Sciatic nerve (tissue), 2 donors: ENCODE data around the gene UBA7. TPM values are rescaled to one million over a fixed set of nuclear protein-coding genes. Genes with fewer than 3 reads are reported as not detected.
"Not testable (repeated sequence)": the region's sequence is repeated elsewhere in the genome, so short reads cannot be mapped to it uniquely, and the experiment has no call there.

Source experiments
- ATAC-seq: fragments of 200-7000 bp; cut with Tn5 transposase; one replicate; pipeline ENCODE4 v1.9.1; 2020; ENCODE audit warnings: mild to moderate bottlenecking, moderate library complexity
- DNase-seq: peaks from one replicate; pipeline ENCODE4 v3.0.0-alpha.2; 2020; ENCODE audit warnings: low spot score
- intact Hi-C: fragments of 100-400 bp; cut with DNase I; formaldehyde crosslinking; loops from one replicate; pipeline ENCODE4 v1.14.2; 2022
- total RNA-seq: library from RNA; stranded (reverse); fragmentation: NEBNext Ultra II Directional; extraction: Animal tissue kit (Norgen Biotek cat#: 25700); gene quantifications from one replicate; pipeline ENCODE4 v1.2.1, GENCODE V29; 2021
- donor health status: DM: no; HTN: no; CAD: no.
- donor health status: DM: no; HTN: no; CAD: no.

UBA7 gene
- total RNA-seq, 1 donor from 2014 or later = 73.9 TPM

DNA sequence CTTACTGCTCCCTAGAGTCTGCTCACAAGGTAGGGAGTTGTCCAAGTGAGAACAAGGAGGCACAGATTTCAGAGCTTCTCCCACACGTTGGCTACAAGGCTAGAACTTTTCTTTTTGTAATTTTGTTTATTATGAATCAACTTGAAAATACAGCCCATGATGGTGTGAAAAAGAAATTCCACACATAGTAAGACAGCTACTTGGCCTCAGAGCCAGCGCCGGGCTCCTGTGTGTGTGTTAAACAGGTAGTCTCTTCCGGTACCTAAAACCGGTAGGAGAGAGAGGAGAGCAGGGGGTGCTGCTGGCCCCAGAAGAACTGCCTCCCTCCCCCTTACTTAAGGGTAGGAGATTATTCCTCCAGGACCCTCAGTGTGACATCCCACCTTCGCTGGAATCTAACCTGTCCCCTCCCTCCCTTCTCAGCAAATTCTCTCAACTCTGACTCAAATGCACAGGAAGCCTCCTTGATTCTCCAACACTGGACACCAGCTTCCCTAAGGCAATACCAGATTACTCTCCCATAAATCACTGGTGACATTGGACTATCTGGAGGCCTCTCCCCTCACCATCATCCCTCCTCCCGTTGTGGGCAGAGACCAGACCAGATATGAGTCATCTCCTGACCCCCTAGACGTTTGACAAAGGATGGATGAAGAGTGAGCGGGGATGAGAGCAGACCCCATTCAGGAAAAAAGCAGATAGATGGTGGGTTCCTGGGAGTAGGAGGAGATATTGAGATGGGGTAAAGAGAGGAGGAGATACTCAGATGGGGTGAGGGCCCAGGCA lies 22.9 kb downstream of the UBA7 start:
- peak; percentile 19 for DNase-seq

DNA sequence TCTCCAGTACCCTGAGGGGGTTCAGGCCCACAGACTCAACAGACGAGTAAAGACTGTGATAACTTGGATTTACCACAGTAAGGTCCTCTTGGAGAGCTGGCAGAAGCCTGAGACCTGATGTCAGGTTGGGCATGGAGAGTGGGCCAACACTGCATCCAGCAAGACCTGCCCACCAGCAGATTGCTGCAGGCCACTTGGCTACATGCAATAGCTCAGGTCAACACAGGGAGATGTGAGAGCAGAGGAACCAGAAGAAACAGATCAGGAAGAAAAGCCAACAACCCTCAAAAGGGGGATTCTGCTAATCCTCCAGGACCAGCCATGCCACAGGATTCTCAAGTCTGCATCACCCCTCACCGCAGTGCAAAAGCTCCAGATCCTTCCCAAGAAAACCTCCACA lies 25.7 kb downstream of the UBA7 start:
- intact Hi-C loops = no loop called here
- ATAC-seq (no peak), DNase-seq (peak; percentile 32)

More for the DNA sequence above, 22.9 kb downstream of the UBA7 start:
- no peak for ATAC-seq
- intact Hi-C loops = no loop called here

DNA sequence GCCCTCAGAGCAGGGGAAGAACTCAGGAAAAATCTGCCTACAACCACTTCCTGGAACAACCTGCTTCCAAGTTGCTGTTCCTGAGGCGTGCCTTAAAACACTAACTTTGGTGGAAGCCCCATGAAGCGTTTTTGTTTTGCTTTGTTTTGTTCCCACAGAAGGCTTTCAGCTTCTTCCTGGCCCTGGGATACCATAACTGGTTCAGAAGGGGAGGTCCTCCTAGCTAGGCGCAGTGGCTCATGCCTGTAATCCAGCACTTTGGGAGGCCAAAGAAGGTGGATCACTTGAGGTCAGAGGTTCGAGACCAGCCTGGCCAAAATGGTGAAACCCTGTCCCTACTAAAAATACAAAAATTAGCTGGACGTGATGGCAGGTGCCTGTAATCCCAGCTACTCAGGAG lies 26.2 kb downstream of the UBA7 start:
- intact Hi-C loops = no loop called here
- DNase-seq (peak; percentile 31), ATAC-seq (no peak)

DNA sequence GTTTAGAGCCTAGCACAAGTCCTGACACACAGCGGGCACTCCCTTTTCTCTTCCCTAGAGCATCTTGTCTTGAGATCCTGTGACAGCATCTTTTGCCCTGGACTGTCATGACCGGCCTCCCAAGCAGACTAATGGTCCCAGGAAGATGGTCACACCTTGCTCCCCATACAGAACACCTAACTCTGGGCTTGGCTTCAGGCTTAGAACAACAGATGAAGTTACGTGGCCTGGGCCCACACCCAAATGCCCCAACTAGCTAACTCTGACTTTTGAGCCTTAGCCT lies 26.6 kb downstream of the UBA7 start:
- no peak for DNase-seq
- ATAC-seq = no peak
- intact Hi-C loops = no loop called here

DNA sequence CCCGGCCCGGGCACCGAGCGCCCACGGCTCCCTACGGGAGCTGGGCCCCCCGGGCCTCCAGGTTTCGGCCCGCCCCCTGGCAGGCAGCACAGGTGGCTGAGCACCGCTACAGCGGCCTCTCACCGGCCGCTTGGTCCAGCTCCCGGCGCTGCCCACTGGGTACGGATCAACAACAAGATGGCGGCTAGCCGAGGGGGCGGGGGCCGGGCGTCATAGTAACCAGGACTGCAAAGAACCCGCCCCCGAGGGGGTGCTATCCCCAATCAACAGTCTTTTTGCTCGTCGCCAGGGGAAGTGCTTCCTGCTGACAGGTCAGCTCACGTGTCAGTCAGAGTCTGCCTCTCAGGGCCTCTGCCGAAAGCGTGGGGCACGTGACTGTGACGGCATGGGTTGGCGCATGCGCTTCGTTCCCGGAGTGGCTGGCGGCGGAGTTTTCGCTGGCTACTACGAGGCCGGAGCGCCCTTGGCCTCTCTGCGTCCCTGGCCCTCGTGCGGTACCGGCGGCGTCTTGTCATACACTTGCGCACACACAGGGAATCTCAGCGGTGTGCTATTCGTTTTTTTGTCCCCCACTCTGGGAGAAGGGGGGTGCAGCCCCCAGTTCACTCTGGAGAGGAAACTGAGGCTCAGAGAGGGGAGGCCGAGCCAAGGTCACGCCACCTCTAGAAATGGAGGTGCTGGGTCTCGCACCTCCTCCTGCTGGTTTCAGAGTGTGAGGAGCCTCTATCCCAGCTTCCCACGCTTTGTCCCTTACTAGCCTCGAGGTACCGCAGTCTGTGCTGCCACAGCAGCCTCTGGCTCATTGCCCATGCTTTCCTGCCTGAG lies 27.2 kb downstream of the UBA7 start, which contains the start of gene IP6K1:
Gene IP6K1, minus strand, starts transcription at position 186 of the 825 bp plus-strand sequence. CDS start 38,502 bp downstream, outside the sequence.
- intact Hi-C loops = no loop called here
- DNase-seq (peak; percentile 100), ATAC-seq (peak; percentile 100)

DNA sequence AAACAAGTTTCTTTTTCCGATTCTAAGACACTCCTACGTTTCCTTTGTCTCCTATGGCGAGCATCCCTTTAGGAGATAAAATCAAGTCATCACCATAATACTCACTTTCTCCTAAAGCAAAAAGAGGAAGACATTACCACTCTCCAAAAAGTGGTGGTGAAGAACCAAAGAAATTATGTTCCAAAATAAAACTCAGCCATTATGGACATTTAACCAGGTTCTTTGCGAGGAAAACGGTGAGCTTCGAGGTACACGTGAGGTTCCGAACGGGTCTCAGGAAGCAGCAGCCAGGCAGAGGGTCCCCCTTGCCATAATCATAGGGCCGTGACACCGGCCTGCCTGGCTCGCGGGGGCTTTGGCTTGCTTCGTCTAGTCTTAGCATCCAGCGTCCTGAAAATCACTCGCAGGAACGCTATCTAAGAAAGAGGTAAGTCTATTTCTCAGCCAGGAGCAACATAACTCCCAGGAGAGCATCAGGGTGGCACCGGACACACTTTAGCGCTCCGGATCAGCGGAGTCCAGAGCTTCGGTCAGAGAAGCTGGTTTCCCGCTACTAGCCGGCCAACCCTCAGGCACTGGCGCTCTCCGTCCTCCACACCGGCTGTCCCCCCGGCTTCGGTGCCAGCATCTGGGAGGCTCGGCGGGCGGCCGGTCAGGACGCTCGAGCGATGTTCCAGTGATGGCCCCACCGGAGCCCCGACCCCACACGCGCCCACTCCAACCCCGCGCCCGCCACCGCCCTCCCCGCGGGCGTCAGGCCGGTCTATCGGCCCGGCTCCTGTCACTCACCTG lies 28.0 kb downstream of the UBA7 start:
- no peak for ATAC-seq
- DNase-seq = no peak
- intact Hi-C loops = no loop called here

DNA sequence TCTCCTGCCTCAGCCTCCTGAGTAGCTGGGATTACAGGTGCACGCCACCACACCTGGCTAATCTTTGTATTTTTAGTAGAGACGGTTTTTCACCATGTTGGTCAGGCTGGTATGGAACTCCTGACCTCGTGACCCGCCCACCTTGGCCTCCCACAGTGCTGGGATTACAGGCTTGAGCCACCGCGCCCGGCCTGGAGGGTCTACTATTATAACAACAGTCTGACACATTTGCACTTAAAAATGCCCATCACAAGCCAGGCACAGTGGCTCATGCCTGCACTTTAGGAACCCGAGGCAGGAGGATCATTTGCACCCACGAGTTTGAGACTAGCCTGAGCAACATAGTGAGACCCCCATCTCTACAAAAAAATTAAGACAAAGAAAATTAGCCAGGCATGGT lies 31.5 kb downstream of the UBA7 start:
- intact Hi-C loops, ATAC-seq: not testable (repeated sequence)
- peak; percentile 51 for DNase-seq

DNA sequence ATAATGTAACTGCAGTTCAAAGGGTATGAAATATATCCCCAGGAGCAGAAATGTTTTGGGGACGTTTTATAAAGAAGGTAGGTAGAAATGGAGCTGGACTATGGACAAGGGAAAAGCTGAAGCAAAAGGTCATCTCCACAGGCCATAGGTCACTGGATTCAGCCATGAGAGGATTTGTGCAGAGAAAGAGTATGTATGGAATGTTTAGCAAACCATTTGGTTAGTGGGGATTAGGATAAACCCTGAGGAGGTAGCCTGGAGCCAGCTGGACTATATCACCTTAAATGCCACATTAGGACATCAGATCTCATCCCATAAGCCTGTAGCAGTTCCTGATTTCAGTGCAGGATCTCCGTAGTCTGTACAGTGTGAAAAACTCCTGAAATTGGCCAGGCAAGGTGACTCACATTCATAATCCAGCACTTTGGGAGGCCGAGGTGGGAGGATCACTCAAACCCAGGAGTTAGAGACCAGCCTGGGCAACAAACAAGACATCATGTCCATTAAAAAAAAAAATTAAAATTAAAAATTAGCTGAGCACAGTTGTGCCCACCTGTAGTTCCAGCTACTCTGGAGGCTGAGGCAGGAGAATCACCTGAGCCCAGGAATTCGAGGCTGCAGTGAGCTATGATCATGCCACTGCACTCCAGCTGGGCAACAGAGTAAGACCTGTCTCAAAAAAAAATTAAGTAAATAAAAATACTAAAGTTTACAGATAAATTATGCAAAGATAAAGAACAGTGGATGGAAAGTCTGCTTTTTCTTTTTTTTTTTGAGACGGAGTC lies 32.1 kb downstream of the UBA7 start:
- ATAC-seq = no peak
- DNase-seq = peak; percentile 14
- intact Hi-C loops = no loop called here

DNA sequence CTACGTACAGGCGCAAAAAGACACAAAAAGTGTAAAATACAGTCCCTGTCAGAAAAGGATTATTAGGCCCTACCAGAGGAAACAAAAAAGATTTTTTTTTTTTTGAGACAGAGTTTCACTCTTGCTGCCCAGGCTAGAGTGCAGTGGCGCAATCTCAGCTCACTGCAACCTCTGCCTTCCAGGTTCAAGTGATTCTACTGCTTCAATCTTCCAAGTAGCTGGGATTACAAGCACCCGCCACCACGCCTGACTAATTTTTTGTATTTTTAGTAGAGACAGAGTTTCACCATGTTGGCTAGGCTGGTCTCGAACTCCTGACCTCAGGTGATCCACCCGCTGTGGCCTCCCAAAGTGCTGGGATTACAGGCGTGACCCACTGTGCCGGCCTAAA lies 32.8 kb downstream of the UBA7 start:
- ATAC-seq, intact Hi-C loops: not testable (repeated sequence)
- DNase-seq = peak; percentile 10

DNA sequence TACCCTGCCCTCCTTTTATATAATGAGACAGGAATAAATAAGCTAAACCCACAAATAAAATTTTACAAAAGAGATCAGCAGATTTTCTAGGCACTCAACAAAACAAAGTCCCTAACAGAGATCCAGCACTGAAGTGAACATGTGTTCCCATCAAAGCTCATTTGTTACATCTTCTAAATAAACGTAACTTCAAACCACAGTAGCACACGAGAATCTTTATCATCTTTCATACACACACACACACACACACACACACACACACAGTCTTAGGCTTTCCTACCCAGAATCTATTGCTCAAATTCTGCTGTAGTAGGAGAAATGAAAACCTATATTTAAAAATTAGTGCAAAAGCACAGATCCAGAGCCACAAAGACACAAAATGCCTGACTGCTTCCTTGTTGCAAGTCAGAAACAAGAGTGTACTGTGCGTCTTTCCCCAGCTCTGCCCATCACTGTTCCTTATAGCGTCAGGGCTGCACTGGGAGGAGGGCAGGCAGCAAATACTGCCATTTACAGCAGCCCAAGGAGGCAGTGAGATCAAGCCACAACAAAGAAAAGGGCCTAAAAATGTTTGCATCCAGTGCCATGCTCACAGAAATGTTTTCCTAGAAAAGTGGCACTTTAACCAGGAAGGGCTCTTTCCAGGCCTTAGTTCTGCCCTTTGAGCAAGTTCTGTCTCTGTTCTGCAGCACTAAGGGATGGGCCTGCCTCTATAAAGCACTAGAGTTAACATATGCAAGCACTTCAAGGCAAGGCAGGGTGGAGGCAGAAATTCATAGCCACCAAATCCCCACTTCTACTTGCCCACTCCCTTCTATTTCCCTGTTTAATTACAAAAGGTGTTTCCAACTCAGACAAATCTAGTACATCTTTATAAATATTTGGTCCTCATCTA lies 33.4 kb downstream of the UBA7 start:
- intact Hi-C loops = no loop called here
- ATAC-seq (no peak), DNase-seq (peak; percentile 21)

DNA sequence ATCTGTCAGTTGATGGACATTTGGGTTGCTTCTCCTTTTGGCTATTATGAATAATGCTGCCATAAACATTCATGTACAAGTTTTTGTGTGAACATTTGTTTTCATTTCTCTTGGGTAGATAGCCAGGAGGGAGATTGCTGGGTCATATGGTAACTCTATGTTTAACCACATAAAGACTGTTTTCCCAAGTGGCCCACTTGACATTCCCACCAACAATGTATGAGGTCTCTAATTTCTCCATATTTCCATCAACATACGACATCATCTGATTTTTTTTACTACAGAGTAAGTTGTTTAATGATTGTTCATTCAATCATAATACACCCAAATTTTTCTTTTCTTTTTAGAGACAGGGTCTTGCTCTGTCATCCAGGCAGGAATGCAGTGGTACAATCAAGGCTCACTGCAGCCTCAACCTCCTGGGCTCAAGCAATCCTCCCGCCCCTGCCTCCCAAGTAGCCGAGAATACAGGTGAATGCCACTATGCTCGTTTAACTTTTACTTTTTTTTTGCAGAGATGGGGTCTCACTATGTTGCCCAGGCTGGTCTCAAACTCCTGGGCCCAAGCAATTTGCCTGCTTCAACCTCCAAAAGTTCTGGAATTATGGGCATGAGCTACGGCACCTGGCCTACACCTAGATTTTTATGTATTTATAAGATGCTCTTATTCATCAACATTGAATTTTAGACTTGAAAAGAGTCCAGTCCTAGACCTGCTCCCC lies 34.2 kb downstream of the UBA7 start:
- intact Hi-C loops = no loop called here
- ATAC-seq = no peak
- no peak for DNase-seq

DNA sequence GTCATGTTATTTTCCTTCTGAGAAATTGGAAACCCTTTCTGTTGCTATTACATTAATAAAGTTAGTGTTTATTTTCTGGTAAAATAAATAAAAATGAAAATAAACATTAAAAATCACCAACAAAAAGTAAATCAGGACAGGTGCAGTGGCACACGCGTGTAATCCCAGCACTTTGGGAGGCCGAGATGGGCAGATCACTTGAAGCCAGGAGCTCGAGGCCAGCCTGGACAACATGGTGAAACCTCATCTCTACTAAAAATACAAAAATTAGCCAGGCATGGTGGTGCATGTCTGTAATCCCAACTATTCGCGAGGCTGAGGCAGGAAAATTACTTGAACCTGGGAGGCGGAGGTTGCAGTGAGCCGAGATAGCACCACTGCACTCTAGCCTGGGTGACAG lies 37.7 kb downstream of the UBA7 start:
- intact Hi-C loops, DNase-seq, ATAC-seq: not testable (repeated sequence)

DNA sequence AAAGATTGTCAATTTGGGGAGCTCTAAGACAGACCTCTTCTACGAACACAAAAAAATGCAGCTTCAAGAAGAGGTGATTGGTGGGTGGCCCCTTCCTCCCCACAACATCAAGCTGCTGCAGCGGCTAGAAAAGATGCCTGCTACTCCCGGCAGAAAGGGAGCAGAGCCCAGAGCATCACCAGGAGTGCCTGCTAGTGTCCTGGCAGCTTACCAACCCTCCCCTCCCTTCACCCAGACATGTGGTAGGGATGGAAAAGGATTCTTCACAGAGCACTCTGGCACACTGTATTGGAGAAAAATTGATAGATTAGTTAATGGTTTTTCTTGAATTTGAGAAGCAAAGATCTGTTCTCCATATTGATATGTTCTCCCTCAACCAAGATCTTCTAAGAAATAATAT lies 38.2 kb downstream of the UBA7 start:
- DNase-seq = peak; percentile 18
- intact Hi-C loops = no loop called here
- ATAC-seq = no peak

DNA sequence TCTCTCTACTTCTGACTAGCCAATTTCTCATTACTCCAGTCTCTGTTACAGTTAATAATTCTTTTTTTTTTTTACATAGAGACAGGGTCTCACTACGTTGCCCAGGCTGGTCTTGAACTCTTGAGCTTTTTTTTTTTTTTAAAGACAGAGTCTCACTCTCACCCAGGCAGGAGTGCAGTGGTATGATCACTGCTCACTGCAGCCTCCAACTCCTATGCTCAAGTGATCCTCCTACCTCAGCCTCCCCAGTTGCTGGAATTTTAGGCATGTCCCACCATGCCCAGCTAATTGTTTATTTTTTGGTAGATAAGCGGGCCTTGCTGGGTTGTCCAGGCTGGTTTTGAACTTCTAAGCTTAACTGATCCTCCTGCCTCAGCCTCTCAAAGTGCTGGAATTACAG lies 41.0 kb downstream of the UBA7 start:
- ATAC-seq (no peak), DNase-seq (no peak)
- intact Hi-C loops = no loop called here

DNA sequence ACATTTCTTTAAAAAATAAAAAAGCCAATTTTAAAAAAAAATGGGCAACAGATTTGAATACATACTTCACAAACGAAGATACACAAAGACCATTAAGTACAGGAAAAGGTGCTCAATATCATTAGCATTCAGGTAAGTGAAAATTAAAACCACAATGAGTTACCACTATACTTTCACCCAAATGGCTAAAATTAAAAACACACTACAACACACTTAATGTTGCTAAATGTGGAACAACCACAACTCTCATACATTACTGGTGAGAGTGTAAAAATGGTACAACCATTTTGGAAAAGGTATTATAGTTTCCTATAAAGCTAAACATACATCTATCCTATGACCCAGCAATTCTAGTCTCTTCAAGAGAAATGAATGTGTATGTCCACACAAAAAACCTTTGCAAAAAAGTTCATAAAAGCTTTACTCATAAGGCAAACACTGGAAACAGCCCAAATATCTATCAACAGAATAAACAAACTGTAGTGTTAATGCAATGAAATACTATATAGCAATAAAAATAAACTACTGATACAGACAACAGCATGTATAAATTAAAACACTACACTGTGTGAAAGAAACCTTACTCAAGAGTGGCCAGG lies 42.3 kb downstream of the UBA7 start:
- DNase-seq = no peak
- intact Hi-C loops = no loop called here
- no peak for ATAC-seq

DNA sequence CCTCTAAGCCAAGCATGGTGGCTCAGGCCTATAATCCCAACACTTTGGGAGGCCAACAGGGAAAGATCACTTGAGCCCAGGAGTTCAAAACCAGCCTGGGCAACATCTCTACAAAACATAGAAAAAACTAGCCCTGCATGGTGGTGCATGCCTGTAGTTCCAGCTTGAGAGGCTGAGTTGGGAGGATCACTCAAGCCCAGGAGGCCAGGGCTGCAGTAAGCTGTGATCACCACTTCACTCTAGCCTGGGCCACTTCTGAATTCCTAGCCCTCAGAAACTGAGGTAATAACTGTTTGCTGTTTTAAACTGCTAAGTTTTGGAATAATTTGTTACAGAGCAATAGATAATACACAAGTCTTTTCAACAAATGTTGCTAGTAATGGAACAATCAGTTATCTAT lies 43.8 kb downstream of the UBA7 start:
- ATAC-seq = no peak
- intact Hi-C loops = no loop called here
- no peak for DNase-seq
